ENCODE measurements around the gene CDK6.

CDK6 gene

DNA sequence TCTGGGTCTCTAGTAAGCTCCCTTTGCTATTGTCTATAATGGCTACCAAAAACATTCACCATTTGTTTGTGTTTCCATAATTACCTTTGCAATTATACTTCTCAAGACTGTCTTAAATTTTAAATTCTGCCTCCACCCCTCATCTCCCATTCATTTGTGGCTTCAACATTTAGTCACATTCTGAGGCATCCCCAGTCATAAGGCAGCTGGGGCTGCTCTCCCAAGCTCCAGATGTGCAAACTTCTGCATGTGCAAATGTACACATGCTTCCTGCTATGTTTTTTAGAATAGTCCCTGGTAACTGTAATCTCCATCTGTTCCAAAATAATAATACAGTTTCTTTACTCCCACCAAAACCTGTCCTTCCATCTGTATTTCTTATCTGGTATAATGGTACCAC is 97.3 kb downstream of the CDK6 start:
- DNase-seq (ENCODE audit: low read depth): no peak
- TF ChIP-seq, protein P1, sequence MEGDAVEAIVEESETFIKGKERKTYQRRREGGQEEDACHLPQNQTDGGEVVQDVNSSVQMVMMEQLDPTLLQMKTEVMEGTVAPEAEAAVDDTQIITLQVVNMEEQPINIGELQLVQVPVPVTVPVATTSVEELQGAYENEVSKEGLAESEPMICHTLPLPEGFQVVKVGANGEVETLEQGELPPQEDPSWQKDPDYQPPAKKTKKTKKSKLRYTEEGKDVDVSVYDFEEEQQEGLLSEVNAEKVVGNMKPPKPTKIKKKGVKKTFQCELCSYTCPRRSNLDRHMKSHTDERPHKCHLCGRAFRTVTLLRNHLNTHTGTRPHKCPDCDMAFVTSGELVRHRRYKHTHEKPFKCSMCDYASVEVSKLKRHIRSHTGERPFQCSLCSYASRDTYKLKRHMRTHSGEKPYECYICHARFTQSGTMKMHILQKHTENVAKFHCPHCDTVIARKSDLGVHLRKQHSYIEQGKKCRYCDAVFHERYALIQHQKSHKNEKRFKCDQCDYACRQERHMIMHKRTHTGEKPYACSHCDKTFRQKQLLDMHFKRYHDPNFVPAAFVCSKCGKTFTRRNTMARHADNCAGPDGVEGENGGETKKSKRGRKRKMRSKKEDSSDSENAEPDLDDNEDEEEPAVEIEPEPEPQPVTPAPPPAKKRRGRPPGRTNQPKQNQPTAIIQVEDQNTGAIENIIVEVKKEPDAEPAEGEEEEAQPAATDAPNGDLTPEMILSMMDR (conservative IDR thresholded peaks at IDR 0.05; ENCODE audit: low read depth, low read length): no peak
- no peak overlapping the region for H3K4me3 ChIP-seq (ENCODE audit: low read length)

DNA sequence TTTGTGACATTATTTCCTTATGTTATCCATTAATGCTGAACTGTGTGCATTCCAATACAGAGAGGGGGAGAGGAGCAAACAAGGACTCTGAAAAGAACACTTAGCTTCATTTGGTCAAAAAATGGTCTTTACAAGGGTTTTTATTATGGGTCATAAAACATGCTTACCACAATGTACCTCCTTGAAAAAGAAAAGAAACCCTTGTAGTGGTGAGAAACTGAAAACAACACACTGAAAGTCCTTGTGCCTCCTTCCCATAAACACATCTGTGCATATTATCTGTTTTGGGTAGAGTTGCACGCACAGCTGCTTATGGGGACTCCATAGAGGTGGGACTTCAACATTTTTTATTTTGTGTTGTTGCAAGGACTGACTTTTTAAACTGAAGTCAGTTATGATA is 98.7 kb downstream of the CDK6 start:
- no peak overlapping the region for H3K4me3 ChIP-seq (ENCODE audit: low read length)
- TF ChIP-seq, protein P1 (conservative IDR thresholded peaks at IDR 0.05; ENCODE audit: low read depth, low read length): no peak
- no peak for DNase-seq (ENCODE audit: low read depth)

DNA sequence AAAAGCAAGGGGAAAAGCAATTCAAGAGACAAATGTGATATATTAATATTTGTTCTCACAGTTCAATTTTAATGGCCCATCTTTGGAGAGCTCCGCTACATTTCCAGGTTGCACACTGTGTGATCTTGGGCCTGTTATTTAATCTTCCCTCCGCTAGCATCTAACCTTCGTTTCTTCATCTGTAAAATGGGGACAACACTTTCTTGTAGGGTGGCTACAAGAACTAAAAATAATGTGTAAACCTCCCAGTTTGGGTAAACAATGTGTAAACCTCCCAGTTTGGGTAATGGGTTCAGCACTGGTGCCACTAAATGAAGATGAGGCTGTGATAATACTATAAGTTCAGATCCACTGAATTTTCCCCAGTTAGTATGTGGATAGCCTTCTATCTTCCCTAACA is 99.5 kb downstream of the CDK6 start:
- no peak overlapping the region for H3K4me3 ChIP-seq (ENCODE audit: low read length)
- DNase-seq (ENCODE audit: low read depth): no peak

DNA sequence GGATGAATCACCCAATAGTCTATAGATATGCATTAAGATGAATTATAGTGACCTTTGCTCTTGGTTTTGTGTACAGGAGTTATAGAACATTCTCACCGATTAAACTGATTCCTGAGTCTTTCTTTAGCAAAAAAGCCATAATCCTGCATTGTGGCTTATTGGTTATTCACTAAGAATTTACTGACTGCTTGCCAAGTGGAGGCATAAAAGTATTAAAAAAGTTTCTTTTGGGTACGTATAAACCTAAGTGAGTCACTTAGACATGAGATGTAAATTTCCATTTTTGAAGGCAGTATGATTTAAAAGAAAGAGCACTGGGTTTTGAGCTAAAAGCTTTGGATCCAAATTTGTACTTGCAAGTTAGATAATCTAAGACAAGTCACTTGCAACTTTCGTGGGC is 100.7 kb downstream of the CDK6 start:
- DNase-seq (ENCODE audit: low read depth): peak; percentile 82
- TF ChIP-seq, protein P1 (conservative IDR thresholded peaks at IDR 0.05; ENCODE audit: low read depth, low read length): no peak
- no peak overlapping the region for H3K4me3 ChIP-seq (ENCODE audit: low read length)

More for the DNA sequence above, 99.5 kb downstream of the CDK6 start:
- TF ChIP-seq, protein P1 (conservative IDR thresholded peaks at IDR 0.05; ENCODE audit: low read depth, low read length): no peak

DNA sequence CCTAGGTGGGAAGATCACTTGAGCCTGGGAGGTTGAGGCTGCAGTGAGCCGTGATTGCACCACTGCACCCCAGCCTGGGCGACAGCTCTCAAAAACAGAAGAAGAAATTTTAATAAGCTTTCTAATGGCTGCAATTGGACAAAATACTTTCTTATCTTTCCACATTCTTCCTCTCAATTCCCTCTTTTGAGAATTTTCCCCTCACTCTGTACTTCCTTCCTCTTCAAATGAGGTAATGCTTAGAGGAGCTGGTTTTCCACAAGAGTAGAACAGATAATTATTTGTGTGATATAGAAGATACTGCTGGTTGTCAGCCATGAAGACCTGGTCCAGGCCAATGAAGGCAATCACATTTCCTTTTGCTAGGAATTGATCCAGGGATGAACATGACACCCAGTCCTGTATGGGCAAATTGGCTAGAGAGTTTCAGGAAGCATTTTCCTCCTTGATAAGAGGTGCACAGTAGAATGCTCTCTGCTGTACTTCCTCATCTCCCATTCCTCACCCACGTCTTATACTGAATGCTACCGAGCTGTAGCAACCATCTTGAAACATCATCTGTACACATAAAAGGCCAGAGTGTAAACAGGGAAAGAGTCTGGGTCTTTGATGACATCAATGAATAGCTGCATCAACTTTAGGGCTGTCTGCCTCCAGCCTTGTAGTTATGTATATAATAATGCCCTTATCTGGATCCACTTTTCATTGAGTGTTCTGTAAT is 103.9 kb downstream of the CDK6 start:
- no peak for DNase-seq (ENCODE audit: low read depth)
- TF ChIP-seq, protein P1 (conservative IDR thresholded peaks at IDR 0.05; ENCODE audit: low read depth, low read length): no peak
- no peak overlapping the region for H3K4me3 ChIP-seq (ENCODE audit: low read length)

DNA sequence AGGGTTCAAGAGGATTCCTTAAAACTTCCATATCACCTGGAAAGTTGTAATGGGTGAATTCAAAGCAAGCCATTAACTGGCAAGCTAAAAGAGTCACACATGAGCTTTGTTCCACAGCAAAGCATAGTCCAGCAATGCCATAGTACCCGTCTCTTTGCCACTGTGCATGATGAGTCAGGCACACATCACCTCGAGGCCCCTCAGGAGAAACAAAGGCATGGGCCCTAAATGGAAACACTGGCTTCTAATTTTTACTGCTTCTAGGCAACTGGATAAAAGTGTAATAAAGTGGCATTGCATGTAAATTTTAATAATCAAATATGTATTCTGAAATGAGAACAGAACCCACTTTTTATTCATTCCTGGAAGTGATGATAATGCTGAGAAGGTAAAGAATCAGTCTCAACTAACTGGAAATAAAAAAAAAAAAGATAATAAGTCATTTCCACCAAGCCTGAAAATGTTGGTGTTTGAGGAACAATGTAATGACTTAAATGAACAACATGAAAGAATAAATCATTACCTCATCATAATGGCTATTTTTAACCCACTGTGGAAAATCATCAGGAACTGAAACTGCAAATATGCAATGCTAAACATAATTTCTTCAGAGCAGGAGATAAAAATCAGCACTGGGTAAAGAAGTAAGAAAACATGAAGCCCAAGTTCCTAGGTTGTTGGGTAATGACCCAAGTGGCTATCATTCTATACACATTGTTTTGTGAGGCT is 104.9 kb downstream of the CDK6 start:
- no peak for DNase-seq (ENCODE audit: low read depth)
- no peak overlapping the region for H3K4me3 ChIP-seq (ENCODE audit: low read length)
- TF ChIP-seq, protein P1 (conservative IDR thresholded peaks at IDR 0.05; ENCODE audit: low read depth, low read length): no peak

DNA sequence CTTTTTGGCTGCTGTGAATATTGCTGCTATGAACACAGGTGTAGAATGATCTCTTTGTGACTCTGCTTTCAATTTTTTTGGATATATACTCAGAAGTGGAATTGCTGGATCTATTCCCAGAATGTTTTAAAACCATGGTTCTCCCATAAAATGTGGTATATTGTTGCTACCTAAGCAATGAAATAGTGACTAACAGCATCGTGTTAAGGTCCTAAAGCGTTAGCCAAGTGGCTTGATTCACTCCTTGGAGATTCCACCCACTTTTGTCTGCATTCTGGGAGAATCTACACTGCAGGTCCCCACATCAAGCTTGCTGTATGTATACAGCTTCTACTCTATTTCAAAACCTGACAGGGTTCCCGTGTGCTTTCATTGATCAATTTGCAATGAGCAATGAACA is 105.6 kb downstream of the CDK6 start:
- TF ChIP-seq, protein P1 (conservative IDR thresholded peaks at IDR 0.05; ENCODE audit: low read depth, low read length): no peak
- DNase-seq (ENCODE audit: low read depth): no peak
- H3K4me3 ChIP-seq (ENCODE audit: low read length): no peak overlapping the region

Measured in retinal pigment epithelial cell (primary cell).